ENCODE measurements around the gene MARK2.

The MARK2 gene

DNA sequence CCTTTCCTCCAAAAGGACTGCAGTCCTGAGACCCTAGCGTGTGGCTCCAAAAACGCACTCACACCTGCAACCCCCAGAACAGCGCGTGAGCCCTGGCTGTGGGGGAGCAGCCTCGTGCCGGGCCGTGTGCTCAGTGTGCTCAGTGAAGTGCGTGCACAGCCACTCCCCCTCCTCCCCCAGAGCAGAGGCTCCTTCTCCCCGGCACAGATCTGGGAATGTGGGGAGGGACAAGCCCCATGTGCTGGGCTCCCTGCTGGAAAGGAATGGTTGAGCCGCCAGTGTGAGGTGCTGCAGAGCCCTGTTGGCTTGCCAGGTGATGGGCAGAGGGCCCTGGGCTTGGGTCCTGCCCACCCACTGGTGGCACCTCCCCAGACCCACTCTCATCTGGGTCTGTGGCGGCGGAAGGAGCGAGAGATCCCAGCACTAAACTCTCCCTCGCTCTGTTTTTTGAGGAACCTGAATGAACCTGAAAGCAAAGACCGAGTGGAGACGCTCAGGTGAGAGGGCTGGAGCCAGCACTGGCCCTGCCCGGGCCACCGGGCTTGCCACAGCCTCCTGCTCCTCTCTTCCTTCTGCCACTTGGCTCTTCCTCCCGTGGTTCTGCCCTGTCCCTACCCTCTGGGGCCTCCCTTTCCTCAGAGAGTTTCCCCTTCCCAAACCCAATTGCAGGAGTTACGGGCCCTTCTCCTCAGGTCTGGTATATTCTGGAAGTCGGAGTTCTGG, 69.1 kb downstream of the MARK2 start:
- DNase-seq, result peak in 5 of 56 donors; percentile 23 to 48 (median 30)

DNA sequence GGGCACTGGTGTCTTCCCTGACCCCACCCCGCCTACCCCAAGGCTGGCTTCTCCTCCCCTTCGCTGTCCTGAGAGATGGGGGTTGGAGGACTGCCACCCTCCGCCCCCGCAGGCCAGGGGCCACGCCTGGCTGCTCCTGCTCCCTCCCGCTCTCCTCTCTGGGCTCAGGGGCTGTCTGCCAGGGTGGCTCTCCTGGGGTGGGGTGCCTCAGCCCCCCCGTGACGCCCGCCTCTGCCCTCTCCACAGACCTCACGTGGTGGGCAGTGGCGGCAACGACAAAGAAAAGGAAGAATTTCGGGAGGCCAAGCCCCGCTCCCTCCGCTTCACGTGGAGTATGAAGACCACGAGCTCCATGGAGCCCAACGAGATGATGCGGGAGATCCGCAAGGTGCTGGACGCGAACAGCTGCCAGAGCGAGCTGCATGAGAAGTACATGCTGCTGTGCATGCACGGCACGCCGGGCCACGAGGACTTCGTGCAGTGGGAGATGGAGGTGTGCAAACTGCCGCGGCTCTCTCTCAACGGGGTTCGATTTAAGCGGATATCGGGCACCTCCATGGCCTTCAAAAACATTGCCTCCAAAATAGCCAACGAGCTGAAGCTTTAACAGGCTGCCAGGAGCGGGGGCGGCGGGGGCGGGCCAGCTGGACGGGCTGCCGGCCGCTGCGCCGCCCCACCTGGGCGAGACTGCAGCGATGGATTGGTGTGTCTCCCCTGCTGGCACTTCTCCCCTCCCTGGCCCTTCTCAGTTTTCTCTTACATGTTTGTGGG, 69.9 kb downstream of the MARK2 start:
- peak in 3 of 56 donors; percentile 18 to 31 (median 27) for DNase-seq

DNA sequence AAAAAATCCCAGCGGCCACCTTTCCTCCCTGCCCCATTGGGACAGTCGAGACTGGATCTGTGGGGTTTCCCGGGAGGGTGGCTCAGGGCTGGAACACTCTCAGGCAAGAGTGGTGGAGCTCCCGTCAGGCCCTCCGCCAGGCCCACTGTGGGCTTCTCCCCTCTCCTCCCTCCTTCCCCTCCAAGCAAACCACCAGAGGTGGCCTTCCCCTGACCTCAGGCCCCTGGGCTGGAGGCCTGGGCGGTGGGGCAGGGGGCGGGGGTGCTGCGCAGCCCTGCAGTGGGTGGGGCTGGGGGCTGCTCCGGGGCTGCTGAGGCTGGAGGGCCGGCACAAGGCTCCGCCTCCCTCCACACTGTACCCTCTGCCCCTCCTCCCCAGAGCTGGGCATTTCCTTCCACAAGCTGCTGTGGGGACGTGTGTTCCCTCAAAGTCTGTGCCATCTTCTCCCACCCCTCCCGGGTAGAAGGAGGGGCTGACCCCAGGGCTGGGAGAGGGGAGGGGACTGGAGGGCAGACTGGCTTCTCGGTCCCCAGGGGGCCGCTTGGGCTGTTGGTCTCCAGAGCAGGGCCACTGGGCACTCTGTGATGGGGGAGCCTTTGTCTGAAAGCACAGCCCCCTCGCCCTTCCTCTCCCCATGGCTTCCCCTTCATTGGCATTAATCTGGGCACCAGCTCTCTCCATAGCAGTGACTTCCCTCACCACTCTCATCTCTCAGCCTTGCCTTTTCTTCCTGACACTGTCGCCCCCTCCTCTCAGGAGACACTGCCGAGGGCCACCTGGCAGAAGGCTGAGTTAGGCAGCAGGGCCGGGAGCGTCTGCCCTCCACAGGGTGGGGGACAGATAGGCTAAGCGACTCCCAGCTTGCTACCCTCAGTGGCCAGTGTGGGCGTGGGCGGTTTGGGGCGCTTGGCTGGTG, 70.9 kb downstream of the MARK2 start:
- no peak for DNase-seq

DNA sequence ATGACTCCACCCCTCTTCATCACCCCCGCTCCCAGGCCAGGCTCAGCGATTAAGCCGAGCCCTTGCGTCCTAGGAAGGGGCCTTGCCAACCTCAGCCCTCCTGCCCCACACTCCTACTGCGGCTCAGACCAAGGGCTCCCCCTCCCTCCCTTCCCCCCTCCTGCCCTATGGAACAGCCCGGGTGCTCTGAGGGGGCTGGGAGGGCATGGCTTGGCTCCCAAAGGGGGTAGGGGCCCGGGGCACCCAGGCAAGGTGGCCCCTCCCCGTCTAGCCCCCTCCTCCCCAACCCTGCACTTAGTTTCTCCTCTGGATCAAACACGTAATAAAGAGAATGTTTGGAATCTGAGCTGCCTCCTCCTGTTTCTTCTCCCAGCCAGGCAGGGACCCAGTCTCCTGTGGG, 71.8 kb downstream of the MARK2 start:
- no peak for DNase-seq

DNA sequence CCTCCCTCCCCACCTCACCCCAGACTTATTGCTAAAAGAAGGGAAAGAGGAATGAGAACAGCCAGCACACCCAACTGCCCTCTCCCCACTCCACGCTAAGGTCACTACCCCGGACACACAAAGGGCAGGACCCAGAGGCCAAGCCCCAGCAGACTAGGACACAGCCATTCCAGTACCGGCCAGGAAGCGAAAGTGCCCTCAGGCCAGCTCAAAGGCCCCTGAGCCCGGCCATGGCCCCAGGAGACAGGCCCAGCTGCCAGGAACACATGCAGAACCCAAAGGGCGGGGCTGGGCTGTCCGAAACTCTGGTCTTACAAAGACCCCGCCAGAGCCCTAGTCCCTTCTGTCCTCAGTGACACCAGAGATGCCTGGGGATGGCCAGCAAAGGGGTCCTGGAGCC, 72.5 kb downstream of the MARK2 start:
- DNase-seq, result no peak

DNA sequence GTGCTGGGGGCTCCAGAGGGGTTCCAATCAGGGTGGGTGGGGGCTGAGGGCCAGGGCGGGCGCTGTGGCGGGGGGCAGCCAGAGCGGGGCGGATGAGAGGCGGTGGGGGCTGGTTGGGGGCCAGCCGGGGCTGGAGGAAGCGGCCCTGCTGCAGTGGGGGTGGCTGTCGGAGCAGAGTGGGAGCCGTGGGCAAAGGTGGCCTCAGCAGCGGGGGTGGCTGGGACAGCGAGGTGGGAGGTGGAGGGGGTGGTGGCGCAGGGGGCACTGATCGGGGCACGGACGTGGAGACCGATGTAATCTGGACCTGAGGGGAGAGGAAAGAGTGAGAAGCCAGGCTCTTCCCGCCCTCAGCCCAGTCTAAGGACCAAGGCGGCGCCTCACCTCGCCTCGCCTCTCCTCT, 73.0 kb downstream of the MARK2 start:
- DNase-seq, result no peak

DNA sequence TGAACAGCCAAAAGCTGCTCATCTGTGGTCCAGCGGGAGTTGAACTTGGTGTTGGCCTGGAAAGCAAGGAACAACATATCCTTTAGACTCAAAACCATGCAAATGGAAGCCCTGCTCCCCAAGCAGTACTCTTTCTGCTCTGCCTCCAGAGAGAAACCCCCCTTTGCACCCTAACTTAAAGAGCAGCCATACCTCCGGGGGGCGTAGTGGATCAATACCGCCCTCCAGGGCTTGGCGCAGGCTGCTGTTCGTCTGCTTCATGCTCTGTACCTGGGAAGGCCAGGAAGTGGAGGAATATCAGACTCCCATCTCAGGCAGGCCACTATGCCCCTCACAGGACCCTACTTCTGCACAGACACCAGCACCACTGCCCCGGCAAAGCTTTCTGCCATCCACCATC, 73.8 kb downstream of the MARK2 start:
- no peak for DNase-seq

DNA sequence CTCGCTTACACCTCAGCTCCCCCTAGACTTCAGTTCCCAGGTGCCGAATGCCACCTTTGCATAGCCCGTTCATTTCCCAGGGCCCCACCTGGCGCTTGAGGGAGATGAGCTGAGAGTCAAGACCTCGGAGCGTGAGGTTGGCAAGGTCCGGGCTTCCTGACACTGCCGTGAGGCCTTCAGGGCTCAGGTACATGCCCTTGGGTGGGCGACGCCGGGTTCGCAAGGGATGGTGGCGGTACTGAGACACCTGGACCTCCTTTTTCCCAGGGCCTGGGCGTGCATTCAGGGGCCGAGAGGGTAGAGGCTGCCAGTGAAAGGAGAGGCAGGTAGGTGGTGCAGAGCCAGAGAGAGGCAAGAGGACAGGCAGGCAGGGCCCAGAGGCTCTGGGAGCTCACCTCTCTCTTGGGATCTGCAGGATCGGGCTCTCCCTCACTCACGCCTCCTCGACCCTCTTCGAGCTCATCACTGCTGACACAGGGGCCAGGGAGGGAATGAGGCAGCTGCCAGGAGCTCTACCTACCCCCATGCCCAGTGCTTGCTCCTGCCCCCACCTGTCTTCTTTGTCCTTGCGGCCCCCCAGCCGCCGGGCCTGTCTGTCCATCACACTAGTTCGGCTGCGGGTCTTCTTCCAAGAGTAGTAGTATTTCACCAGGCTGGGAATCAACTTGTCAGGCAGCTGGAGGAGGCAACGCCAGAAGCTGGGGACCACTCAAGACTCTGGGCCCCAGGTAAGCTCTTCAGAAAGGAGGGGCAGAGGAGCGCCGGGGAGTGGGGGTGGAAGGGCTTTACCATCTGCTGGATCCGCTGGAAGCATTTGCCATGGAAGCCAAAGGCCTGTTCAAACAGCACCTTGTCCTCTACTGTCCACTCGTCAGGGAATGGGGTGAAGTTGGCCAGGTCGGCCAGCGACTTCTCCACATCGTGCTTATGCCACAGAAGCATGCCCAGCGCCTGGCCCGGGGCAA, 75.2 kb downstream of the MARK2 start:
- no peak for DNase-seq

DNA sequence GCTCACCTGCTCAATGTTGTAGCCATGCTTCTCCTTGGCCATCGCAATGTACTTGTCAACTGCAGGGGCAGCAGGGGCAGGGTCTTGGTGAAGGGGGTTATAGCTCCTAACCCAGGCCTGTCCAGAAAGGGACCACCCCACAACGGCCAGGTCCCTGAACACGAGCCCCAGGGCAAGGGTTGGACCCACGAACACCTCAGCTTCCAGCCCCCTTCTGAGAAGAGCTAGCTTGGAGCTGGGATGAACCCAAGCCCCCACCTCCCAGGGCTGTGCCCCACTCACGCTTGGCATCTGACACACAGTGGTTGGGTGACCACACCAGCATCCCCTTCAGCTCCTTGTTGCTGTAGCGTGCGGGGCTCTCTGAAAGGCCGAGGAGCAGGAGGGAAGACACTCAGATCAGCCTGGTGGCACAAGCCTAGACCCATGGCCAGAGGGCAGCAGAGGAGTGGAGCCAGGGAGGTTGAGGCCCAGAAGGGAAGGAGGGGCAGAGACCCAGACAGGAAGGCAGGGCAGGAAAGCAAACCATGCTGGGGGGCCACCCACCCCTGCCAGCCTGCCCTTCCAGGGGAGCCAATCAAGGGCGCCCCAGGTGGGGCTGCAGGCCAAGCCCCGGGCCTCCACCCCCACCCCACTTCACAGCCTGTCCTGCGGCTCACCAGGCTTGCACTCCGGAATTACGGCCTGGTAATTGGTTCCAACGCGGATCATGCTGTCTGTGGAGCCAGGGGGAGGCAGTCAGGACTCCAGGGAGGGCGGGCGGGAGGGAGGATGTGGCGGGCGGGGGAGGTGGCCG, 76.2 kb downstream of the MARK2 start:
- DNase-seq, result peak in 1 of 56 donors; percentile 30

DNA sequence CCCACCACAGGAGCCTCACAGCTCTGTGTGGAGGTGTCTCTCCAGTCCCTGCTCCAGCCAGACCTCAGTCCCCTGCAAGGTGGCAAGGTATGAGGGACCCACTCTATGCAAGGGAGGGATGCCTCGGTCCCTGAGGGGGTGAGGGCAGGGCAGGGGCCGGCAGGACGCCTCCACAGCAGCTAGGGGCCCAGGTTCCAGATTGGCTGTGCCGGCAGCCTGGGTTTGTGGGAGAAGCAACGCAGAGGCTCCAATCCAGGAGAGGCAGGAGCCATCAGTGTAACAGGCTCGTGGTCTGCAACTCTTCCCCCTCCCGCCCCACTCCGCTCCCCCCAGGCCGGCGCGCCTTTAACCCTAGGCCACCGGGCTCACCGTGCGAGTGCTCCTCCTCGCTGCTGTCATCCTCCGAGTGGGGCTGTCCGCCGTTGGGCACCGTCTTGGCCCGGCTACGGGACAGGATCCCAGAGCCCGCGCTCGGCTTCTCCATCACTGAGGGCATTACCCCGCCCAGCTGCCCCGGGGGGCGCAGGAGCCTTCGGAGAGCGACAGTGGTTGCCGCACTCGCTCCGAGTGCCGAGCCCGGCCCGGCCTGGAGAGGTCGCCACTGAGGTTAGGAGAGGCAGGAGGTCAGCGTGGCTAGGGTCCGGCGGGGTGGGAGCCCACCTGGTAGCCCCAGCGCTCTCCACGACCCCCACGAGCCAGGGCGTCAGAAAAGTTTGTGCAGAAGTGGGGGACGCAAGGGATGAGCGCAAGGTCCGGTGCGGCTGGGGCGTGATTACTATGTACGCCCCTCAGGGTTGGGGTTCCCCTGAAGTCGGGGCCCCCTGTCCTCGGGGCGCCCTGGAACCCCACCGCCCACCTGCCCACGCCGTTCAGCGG, 77.3 kb downstream of the MARK2 start:
- DNase-seq, result peak in 21 of 56 donors; percentile 19 to 66 (median 45)

DNA sequence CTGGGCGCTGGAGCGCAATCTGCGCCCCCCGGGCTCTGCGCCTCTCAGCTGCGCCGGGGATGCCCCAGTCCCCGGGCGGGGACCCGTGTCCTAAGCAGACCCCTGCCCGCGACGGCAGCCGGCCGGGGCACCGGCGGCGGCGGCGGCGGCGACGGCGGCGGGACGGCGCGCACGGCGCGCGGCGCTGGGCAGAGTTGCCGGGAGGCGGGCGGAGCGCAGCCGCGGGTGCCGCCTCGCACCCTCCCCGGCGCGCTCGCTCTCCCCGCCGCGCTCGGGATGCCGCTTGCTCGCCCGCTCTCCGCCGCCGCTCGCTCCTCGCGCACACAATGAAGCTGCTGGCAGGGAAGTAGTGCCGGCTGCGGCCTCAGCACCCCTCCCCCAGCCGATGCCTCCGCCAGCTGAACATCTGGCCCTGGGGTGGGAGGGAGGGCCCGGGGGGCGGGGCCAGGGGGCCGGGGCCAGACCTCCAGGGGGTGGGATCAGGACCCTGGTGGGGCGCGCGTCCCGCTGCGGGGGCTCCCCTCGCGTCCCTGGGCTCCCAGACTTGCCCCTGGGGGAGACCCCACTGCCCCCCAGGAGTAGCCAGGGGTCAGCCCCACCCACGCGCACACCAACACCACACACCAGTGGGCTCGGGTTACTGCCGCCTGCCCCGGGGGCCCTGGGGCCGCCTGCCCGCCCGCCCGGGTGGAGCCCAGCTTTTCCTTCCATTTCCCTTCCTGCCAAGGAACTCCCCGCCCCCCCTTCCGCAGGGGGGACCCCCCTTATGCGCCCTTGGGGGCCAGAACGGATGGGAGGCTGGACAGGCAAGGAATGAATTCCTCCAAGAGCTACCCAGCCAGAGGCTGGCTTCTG, 78.2 kb downstream of the MARK2 start, which contains the start of gene RCOR2:
TSS of gene RCOR2 (minus strand) at position 328 of the 855 bp plus-strand sequence. CDS start 708 bp downstream, outside the sequence.
- peak in 54 of 56 donors; percentile 31 to 89 (median 76) for DNase-seq

DNA sequence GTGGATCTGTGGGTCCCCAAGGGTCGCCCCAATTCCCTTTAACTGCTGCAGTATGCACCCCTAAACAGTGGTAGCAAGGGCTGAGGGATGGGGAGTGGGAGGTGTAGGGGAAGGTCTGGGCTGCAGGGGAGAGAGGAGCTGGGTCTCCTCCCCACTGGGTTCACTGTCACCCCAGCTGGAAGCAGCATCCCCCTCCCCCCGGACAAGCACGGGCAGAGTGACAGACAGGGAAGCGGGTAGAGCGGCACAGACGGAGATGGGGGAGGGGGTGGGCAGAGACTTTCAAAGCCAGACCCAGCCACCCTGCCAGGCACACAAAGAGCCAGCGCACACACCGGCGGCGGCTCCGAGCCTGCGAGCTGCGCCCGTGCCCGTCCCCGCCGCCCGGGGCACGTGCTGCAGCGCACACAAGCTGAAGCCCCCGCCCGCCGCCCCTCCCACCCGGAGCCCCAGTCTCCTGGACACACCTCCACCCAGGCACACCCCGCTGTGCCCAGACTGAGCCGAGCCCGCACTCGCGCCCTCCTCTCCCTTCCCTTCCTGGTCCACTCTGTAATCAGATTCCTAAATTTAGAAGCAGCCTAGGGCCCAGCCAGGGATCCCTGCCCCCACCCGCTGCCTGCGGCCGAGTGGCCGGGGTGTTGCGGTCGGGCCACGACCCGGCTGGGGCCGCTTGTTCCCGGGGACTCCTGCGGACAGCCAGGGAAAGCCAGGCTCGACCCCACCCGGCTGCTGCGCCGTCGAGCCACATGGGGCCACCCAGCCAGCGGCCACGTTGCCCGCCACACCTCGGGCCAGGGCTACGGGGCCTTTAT, 79.0 kb downstream of the MARK2 start:
- peak in 54 of 56 donors; percentile 22 to 86 (median 71) for DNase-seq

DNA sequence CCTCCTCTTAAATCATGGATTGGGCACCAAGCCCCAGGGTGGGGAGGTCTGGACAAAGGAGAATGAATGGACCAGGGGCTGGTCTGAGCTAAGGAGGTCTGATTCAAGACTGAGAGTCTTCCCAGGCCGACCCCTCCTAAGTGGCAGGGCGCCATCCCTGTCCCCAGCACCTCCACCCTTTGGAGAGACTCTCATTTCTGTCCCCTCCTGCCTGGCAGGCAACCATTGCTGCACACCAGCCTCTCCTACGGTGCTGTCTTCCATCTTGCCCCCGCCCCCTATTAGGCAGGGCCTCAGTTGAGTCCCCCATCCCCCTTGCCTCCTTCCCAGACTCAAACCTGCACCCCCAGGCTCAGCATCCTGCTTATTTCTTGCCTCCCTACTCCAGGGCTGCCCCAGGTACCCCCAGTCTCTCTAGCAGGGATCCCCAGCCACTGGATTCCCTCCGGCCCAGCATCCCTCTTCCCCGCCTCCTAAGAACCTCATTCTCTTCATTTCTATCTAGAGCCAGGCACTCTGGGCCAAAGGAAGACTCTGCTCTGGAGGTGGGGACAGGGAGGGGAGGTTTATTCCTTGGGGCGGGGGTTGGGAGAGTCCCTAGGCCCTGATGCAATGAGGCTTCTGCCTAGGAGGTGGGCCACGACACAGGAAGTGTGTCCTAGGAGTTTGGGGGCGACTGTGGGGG, 79.7 kb downstream of the MARK2 start:
- DNase-seq, result peak in 3 of 56 donors; percentile 25 to 46 (median 39)

DNA sequence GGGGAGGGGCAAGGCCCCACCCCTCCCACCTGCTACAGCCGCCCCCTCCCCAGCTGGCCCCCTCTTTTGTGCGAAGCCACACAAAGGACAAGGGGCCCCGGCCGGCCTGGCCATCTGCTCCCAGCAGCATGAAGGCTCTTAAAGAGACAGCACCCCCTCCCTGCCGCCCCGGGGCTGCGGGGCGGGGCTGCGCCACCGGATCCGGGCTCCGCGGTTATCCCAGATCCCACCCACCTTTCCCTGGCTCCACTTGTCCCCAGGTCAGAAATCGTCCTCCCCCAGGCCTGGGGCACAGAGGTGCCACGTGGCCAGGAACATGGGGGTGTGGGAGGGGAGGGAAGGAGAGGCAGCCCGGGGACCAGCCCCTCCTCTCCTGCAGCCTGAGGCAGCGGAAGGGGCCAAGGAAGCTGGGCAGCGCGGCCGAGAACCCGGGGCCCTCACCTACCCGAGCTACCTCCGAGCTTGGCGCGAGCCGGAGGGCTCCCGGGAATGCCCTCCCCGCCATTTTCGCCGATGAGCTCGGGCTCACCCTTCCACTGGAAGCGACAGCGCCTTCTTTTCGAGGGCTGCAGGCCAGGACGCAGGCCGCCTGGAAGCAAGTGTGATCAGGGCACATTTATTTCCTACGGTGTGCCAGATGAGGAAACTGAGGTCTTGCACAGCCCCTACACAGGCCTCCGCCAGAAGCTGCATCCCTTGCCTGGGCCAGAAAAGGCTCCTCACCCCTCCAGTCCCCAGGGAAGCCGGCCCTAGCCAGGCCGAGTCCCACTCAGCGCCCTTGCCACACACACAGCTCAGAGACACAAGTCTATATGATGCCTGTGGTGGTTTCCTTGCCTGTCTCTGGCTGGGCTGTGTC, 80.6 kb downstream of the MARK2 start:
- DNase-seq, result peak in 32 of 56 donors; percentile 20 to 84 (median 58)

Data from amygdala (tissue), 56 donors.